Skeletal muscle cell (primary cell): ENCODE measurements around the gene CLEC11A.
"Not testable (repeated sequence)": the region's sequence is repeated elsewhere in the genome, so short reads cannot be mapped to it uniquely, and the experiment has no call there.

Experiments
- DNase-seq: peaks from one replicate; pipeline ENCODE4 v3.0.0-alpha.2; 2010; ENCODE audit warnings: low read depth
- H3K4me3 ChIP-seq: 2 replicates; pipeline ENCODE4 v1.5.1; 2011; ENCODE audit warnings: low read depth, mild to moderate bottlenecking, control low read depth, low read length, moderate library complexity

Gene CLEC11A

DNA sequence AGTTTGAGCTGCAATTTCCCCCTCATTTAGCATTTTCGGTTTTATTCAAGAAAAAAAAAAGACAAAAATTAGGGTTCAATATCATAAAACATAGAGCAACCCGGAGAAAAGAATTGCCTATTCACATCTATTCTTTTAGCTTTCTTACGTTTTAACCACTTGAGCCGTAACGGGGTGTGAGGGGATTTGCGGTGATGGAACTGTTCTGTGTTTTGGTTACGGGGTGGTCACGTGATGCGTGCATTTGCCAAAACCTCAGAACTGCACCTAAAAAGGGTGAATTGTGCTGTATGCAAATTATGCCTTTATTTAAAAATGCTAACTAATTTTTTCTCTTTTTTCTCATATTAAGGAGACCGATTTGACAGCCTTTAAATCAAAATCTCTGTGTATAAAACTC is 22.1 kb downstream of the CLEC11A start:
- no peak overlapping the region for H3K4me3 ChIP-seq
- DNase-seq, result no peak

DNA sequence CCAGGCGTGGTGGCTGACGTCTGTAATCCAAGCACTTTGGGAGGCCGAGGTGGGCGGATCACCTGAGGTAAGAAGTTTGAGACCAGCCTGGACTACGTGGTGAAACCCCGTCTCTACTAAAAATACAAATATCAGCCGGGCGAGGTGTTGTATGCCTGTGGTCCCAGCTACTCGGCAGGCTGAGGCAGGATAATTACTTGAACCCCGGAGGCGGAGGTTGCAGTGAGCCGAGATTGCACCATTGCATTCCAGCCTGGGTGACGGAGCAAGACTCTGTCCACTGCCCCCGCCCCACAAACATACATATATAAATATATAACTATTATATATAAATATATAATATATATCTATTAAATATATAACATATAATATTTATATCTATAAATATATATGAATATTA is 24.0 kb downstream of the CLEC11A start:
- not testable (repeated sequence) for H3K4me3 ChIP-seq, DNase-seq

DNA sequence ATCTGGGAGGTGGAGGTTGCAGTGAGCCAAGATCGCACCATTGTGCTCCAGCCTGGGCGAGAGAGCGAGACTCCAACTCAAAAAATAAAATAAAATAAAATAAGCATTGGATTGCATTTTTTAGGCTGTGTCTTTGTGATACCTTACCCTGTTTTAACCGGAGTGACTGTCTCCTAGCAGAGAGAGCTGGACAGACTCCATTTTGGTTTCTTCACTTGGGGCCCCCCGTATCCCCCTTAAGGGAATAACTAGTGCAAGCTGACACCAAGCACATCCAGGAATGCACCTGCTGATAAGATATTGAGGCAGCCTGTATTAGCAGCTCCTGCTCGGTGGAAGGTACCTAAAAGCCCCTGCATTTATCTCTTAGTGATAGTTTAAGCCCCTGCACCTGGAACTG is 26.3 kb downstream of the CLEC11A start:
- H3K4me3 ChIP-seq, result no peak overlapping the region
- no peak for DNase-seq

DNA sequence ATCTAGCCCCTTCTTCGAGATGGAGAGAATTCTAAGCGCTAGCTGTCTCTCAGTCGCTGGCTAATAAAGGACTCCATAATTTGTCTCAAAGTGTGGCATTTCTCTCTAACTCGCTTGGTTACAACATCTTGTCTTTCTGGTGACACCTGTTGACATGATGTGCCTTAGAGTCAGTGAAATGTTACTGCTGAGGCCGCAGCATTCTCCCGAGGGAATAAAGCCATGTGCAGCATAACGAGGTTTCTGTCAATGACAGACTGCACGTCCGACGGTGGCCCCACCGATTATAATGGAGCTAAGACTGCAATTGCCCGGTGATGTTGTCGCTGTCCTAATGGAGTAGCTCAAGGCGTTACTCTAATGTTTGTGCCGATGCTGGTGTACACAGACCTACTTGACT is 26.8 kb downstream of the CLEC11A start:
- H3K4me3 ChIP-seq, result no peak overlapping the region
- DNase-seq, result no peak

DNA sequence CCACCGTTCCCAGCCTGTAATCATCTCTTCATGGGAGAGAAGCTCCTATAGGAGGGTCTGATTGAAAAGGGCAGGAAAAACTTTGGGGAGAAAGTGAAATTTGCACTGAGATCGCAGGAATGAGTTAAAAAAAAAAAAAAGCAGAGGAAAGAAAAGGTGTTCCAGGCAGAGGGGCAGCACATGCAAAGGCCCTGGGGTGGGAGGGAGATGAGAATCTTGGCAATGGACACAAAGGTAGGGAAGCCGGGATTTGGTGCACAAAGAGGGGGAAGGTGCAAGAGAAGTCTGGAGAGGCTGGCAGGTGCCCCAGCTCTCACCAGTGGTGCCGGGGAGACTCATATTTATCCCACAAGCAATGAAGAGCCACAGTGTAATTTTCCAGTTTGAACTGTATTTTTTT is 30.7 kb downstream of the CLEC11A start:
- H3K4me3 ChIP-seq, result no peak overlapping the region
- no peak for DNase-seq

DNA sequence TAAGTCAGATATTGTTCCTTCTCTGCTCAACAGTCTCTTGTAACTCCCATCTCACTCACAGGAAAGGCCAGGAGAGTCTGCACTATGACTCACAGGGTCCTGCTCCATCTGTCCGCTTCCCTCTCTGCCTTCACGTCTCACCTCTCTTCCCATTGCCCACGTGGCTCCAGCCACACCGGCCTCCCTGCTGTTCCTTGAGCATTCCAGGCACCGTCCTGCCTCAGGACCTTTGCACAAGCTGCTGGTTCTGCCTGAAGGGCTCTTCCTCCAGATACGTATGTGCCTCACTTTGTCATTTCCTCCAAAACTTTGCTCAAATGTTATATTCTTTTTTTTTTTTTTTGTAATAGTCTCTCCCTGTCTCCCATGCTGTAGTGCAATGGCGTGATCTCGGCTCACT is 33.1 kb downstream of the CLEC11A start:
- not testable (repeated sequence) for H3K4me3 ChIP-seq, DNase-seq

DNA sequence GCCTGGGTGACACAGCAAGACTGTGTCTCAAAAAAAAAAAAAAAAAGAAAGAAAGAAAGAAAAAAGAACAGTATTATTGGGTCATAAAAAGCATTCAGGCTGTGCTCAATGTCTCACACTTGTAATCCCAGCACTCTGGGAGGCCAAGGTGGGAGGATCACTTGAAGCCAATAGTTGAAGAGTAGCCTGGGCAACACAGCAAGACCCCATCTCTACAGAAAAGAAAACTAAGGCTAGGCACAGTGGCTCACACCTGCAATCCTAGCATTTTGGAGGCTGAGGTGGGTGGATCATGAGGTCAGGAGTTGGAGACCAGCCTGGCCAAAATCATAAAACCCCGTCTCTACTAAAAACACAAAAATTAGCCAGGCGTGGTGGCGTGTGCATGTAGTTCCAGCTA is 34.5 kb downstream of the CLEC11A start:
- DNase-seq, H3K4me3 ChIP-seq: not testable (repeated sequence)

DNA sequence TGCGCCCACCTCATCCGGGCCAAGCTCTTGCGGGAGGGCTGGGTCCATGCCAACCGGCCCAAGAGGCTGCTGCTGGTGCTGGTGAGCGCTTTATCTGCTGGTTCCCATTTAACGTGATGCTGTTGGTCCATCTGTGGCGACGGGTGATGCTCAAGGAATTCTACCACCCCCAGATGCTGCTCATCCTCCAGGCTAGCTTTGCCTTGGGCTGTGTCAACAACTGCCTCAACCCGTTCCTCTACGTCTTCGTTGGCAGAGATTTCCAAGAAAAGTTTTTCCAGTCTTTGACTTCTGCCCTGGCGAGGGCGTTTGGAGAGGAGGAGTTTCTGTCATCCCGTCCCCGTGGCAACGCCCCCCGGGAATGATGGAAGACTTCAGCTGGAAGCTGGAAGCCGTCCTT is 35.9 kb downstream of the CLEC11A start:
- DNase-seq, result not testable (repeated sequence)

DNA sequence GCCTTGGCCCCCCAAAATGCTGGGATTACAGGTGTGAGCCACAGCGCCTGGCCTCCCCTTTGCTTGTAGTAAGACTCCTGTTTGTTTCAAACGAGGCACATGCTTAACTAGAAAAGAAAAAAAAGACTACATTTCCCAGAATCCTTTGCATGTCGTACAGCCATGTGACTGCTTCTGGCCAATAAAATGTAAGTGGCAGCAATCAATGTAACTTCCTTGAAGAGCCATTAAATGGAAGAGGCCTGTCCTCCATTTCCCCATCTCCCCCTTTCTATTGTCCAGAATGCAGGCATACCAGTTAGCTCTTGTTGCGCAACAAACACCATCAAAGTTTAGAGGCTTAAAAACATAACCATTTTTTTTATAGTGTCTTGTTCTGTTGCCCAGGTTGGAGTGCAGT is 36.7 kb downstream of the CLEC11A start:
- DNase-seq, result no peak
- H3K4me3 ChIP-seq, result no peak overlapping the region

More for the DNA sequence above, 35.9 kb downstream of the CLEC11A start:
- H3K4me3 ChIP-seq, result not testable (repeated sequence)

DNA sequence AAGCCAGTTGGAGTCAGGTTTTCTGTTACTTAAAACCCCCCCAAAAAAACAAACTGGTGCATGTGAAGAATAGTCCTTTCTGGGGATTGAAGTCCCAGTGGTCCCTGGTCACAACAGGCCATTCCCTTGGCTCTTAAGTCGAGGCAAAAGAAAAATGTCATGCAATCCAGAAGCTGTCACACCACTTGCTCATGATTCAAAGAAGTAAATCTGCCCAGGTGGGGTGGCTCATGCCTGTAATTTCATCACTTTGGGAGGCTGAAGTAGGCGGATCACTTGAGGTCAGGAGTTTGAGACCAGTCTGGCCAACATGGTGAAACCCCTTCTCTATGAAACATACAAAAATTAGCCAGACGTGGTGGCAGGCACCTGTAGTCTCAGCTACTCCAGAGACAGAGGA is 38.3 kb downstream of the CLEC11A start:
- not testable (repeated sequence) for H3K4me3 ChIP-seq, DNase-seq

DNA sequence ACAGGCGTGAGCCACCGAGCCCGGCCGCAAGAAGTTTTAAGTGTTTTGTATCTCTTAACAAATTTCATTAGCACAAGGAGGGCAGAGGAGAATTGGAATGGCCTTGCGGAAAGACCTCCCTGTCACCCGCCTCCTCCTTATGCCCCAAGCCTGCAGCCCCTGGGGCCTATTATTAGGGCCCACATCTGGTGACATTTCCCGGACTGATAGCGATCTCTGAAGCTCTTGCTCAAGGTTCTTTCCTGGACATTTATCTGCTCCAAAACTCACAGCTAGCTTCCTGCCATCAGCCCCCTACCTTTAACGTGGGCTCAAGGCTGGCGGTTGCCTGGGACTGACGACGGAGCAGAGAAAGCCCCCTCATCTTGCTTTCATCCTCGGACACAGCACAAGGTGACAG is 40.4 kb downstream of the CLEC11A start:
- DNase-seq, H3K4me3 ChIP-seq: not testable (repeated sequence)

DNA sequence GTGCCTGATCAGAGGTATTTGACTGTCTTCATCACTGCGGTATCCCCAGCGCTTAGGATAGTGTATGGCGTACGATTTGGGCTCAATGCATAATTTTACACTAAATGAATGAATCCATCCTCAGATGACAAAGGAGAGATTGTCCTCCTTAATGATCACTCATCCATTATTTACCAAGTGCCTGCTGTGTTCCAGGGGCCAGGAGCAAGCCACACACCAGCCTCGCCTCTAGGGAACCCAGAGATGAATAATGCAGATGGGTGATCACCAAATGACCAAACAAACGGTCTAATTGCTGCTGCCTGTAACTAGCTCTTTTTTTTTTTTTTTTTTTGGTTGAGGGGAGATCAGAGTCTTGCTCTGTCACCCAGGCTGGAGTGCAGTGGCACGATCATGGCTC is 41.2 kb downstream of the CLEC11A start:
- no peak overlapping the region for H3K4me3 ChIP-seq
- no peak for DNase-seq

DNA sequence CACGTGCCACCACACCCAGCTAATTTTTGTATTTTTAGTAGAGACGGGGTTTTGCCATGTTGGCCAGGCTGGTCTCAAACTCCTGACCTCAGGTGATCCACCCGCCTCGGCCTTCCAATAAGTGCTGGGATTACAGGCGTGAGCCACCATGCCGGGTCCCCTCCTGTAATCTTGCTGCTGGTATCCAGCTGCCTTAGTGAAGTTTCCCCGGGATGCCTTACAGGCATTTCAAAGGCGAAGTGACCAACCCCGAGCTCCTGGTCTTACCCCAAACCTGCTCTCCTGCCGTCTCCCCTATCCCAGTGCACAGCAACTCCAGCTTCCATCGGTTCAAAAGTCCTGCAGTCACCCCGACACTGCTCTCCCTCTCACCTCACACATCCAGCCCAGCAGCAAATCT is 43.6 kb downstream of the CLEC11A start:
- not testable (repeated sequence) for H3K4me3 ChIP-seq, DNase-seq

DNA sequence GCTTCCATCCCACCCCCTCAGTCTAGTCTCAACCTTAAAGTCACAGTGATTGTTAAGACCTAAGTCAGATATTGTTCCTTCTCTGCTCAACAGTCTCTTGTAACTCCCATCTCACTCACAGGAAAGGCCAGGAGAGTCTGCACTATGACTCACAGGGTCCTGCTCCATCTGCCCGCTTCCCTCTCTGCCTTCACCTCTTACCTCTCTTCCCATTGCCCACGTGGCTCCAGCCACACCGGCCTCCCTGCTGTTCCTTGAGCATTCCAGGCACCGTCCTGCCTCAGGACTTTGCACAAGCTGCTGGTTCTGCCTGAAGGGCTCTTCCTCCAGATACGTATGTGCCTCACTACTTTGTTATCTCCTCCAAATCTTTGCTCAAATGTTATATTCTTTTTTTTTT is 44.1 kb downstream of the CLEC11A start:
- DNase-seq, H3K4me3 ChIP-seq: not testable (repeated sequence)

DNA sequence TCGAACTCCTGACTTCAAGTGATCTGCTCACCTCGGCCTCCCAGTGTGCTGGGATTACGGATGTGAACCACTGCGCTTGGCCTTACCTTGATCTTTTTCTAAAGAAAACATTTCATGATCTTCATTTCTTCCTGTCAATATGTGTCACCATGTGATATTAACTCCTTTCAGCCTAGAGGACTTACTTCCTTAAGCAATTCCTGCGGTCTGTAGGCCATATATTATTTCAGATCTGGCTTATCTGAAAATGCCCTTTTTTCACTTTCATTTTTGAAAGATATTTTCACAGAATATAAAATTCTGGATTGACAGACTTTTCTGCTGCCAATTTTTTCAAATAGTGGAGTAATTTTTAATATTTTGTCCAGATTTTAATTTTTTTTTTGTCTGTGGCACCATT is 45.1 kb downstream of the CLEC11A start:
- H3K4me3 ChIP-seq, result no peak overlapping the region
- no peak for DNase-seq

DNA sequence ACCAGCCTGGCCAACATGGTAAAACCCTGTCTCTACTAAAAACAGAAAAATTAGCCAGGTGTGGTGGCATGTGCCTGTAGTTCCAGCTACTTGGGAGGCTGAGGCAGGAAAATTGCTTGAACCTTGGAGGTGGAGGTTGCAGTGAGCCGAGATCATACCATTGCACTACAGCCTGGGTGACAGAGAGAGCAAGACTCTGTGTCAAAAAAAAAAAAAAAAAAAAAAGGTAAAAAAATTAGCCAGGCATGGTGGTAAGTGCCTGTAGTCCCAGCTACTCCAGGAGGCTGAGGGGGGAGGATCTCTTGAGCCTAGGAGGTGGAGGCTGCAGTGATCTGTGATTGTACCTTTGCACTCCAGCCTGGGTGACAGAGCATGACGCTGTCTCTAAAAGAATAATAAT is 47.0 kb downstream of the CLEC11A start, which contains the start of gene GPR32:
GPR32 (plus strand) TSS at position 301 of the 400 bp plus-strand sequence. CDS start 137 bp downstream, outside the sequence.
- H3K4me3 ChIP-seq, DNase-seq: not testable (repeated sequence)

DNA sequence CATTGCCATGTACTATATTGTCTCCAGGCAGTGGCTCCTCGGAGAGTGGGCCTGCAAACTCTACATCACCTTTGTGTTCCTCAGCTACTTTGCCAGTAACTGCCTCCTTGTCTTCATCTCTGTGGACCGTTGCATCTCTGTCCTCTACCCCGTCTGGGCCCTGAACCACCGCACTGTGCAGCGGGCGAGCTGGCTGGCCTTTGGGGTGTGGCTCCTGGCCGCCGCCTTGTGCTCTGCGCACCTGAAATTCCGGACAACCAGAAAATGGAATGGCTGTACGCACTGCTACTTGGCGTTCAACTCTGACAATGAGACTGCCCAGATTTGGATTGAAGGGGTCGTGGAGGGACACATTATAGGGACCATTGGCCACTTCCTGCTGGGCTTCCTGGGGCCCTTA is 47.7 kb downstream of the CLEC11A start:
- no peak for DNase-seq
- H3K4me3 ChIP-seq, result no peak overlapping the region

DNA sequence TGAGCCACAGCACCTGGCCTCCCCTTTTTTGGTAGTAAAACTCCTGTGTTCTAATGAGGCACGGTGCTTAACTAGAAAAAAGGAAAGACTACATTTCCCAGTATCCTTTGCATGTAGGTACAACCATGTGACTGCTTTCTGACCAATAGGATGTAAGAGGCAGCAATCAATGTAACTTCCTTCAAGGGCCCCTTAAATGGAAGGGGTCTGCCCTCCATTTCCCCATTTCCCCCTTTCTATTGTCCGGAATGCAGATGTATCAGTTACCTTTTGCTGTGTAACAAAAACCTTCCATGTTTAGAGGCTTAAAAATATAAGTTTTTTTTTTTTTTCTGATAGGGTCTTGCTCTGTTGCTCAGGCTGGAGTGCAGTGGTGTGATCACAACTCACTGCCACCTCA is 49.3 kb downstream of the CLEC11A start:
- DNase-seq, result no peak
- no peak overlapping the region for H3K4me3 ChIP-seq

DNA sequence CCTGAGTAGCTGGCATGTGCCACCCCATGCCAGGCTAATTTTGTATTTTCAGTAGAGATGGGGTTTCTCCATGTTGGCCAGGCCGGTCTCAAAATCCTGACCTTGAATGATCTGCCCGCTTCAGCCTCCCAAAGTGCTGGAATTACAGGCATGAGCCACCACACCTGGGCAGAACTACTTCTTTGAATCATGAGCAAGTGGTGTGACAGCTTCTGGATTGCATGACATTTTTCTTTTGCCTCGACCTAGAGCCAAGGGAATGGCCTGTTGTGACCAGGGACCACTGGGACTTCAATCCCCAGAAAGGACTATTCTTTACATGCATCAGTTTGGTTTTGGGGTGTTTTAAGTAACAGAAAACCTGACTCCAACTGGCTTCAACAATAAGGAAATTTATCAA is 49.7 kb downstream of the CLEC11A start:
- not testable (repeated sequence) for H3K4me3 ChIP-seq, DNase-seq

DNA sequence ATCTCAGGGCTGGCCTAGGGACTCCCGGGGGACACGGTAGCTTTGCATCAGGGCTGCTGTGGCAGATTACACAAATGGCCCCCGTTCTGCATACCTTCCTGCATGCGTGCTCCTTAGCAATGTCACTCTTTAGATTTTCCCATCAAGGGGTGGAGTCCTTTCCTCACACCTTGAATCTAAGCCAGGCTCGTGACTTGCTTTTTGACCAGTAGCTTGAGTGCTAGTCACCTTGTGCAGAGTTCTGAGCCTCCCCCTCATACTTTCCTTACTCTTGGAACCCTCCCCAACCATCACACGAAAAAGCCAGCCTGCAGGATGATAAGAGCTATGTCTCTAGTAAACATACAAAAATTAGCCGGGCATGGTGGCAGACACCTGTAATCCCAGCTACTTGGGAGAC is 50.3 kb downstream of the CLEC11A start:
- not testable (repeated sequence) for DNase-seq, H3K4me3 ChIP-seq
